GM12878 (cell line): ENCODE measurements around the gene MYH7. TPM values are rescaled to one million over a fixed set of nuclear protein-coding genes. Genes with fewer than 3 reads are reported as not detected.

ENCODE experiments used
- ATAC-seq: fragments of 200-7000 bp; cut with Tn5 transposase; 3 replicates; pipeline ENCODE4 v1.9.1; 2020; ENCODE audit warnings: mild to moderate bottlenecking, moderate library complexity
- BruUV-seq: library from RNA; stranded (reverse); fragments of 400-500 nt; replicated peaks from 2 replicates; lab custom pipeline; 2021; lab: Mats Ljungman, UMichigan
- CTCF ChIA-PET: fragments of 300-600 bp; sonication (Branson Sonifier 250); formaldehyde crosslinking; extraction: SDS; loops from one replicate; lab custom pipeline; 2021; ENCODE audit warnings: inconsistent platforms; lab: Yijun Ruan, JAX
- POLR2A ChIA-PET: fragments of 350-600 bp; formaldehyde crosslinking; extraction: SDS; loops from one replicate; lab custom pipeline; 2021; ENCODE audit warnings: inconsistent platforms; lab: Charles Lee
- RAD21 ChIA-PET: fragments of 300-600 bp; sonication (Branson Sonifier 250); formaldehyde crosslinking; loops from one replicate; lab custom pipeline; 2023; ENCODE audit warnings: antibody characterized with exemption; ENCODE audit not compliant: unreplicated experiment; lab: Charles Lee
- SMC1A ChIA-PET: fragments of 300-600 bp; sonication (Branson Sonifier 250); formaldehyde crosslinking; loops from one replicate; lab custom pipeline; 2023; ENCODE audit not compliant: unreplicated experiment, uncharacterized antibody; lab: Charles Lee
- DNase-seq: peaks from one replicate; pipeline ENCODE4 v3.0.0-alpha.2; 2011; ENCODE audit warnings: low read depth, low spot score
- FAIRE-seq: peaks from 3 replicates; lab custom pipeline; 2011; peaks lifted over from hg19 to GRCh38; lab: Jason Lieb, UNC
- H2AFZ ChIP-seq: 2 replicates; pipeline ENCODE4 v1.6.0; 2011; ENCODE audit warnings: low read depth, low read length, control low read depth; ENCODE audit not compliant: control insufficient read depth
- H3K27ac ChIP-seq: 2 replicates; pipeline ENCODE4 v1.5.1; 2011; ENCODE audit warnings: control low read depth; ENCODE audit not compliant: control insufficient read depth, insufficient read depth
- H3K27me3 ChIP-seq, 2 experiments: replicated peaks in 1 of 2; 2 replicates each; pipeline versions ENCODE4 v1.6.0 to v1.6.1; 2011; ENCODE audit warnings: low read length in 1 of 2; ENCODE audit not compliant: control insufficient read depth in 2 of 2, insufficient read depth in 2 of 2
- H3K36me3 ChIP-seq, 2 experiments: 2 replicates each; pipeline ENCODE4 v1.5.1; 2011; ENCODE audit warnings: low read length in 1 of 2; ENCODE audit not compliant: control insufficient read depth in 2 of 2, insufficient read depth in 2 of 2
- H3K4me1 ChIP-seq: 2 replicates; pipeline ENCODE4 v1.6.1; 2011; ENCODE audit warnings: mild to moderate bottlenecking, low read length, moderate library complexity, mixed read lengths; ENCODE audit not compliant: control insufficient read depth, insufficient read depth
- H3K4me2 ChIP-seq: 2 replicates; pipeline ENCODE4 v1.6.0; 2011; ENCODE audit warnings: control low read depth; ENCODE audit not compliant: control insufficient read depth, insufficient read depth
- H3K4me3 ChIP-seq: fragments of 200-600 bp; sonication (generic); 2 replicates; pipeline ENCODE4 v1.5.1; 2016
- H3K79me2 ChIP-seq: 2 replicates; pipeline ENCODE4 v1.6.0; 2011; ENCODE audit warnings: low read length; ENCODE audit not compliant: control insufficient read depth, insufficient read depth
- H3K9ac ChIP-seq: 2 replicates; pipeline ENCODE4 v1.8.0; 2011; ENCODE audit warnings: low read length, control low read depth, mixed read lengths; ENCODE audit not compliant: control insufficient read depth, insufficient read depth
- H3K9me3 ChIP-seq: replicated peaks from 3 replicates; pipeline ENCODE4 v1.5.1; 2011; ENCODE audit warnings: mild to moderate bottlenecking, low read length; ENCODE audit not compliant: control insufficient read depth, insufficient read depth
- H4K20me1 ChIP-seq: 2 replicates; pipeline ENCODE4 v1.6.0; 2011; ENCODE audit not compliant: control insufficient read depth, insufficient read depth
- CTCF ChIP-seq, 3 experiments: IDR thresholded peaks in 2 of 3; conservative IDR thresholded peaks in 1 of 3; 2 replicates each; pipeline ENCODE4 v1.5.1; 2011; ENCODE audit warnings: low read depth in 3 of 3, low read length in 3 of 3, mild to moderate bottlenecking in 3 of 3, control low read depth in 2 of 3, moderate library complexity in 2 of 3, inconsistent platforms in 1 of 3, mixed read lengths in 1 of 3; ENCODE audit not compliant: control insufficient read depth in 2 of 3, insufficient read depth in 1 of 3; ENCODE audit errors: extremely low read depth in 1 of 3
- KLF5 ChIP-seq: fragments of 450-650 bp; IDR thresholded peaks from 2 replicates; pipeline ENCODE4 v1.6.1; 2014; ENCODE audit warnings: mild to moderate bottlenecking; ENCODE audit not compliant: partially characterized antibody
- TAF1 ChIP-seq: IDR thresholded peaks from 2 replicates; pipeline ENCODE4 v1.6.1; 2011; ENCODE audit warnings: mild to moderate bottlenecking, low read depth, low read length, borderline replicate concordance
- WGBS: methylation state at CpG from one replicate; pipeline ENCODE4 v1.1.6; 2016; ENCODE audit warnings: low lambda C conversion rate; ENCODE audit not compliant: insufficient replicate concordance, insufficient coverage; ENCODE audit errors: missing lambda C conversion rate; 5-methylcytosine and 5-hydroxymethylcytosine counted together
- in situ Hi-C: fragments of 300-500 bp; cut with MboI; formaldehyde crosslinking; loops from 9 replicates; pipeline ENCODE4 v1.14.3; 2018; ENCODE audit warnings: mixed read lengths
- intact Hi-C: fragments of 100-400 bp; cut with micrococcal nuclease; formaldehyde crosslinking; loops from one replicate; pipeline ENCODE4 v1.14.2; 2022; ENCODE audit not compliant: unreplicated experiment
- polyA plus RNA-seq, 11 experiments: library from polyadenylated mRNA; depleted of rRNA in 4 of 11; unstranded in 6 of 11; stranded (reverse) in 5 of 11; fragments of >200 nt; fragmentation: Nextera tagmentation in 4 of 11; fragmentation: Illumina TruSeq in 1 of 11; extraction: Ambion mirVana in 4 of 11; extraction: Trizol in 1 of 11; gene quantifications; 1 replicate in 1 of 11; 2 replicates in 10 of 11; pipeline versions ENCODE4 v1.2.1 to v1.2.3, GENCODE V29; 2011 to 2016; ENCODE audit warnings: inconsistent platforms in 2 of 11, missing spikeins in 2 of 11, low read depth in 1 of 11
- total RNA-seq, 4 experiments: library from RNA; depleted of rRNA in 3 of 4; stranded (reverse); fragments of >200 nt in 3 of 4; fragmentation: Illumina TruSeq in 1 of 4; extraction: Trizol in 1 of 4; gene quantifications; 2 replicates each; pipeline versions ENCODE4 v1.2.1 to v1.2.3, GENCODE V29; 2013 to 2021
- TF ChIP-seq, protein P1 (sequence below): IDR thresholded peaks from 2 replicates; pipeline ENCODE4 v1.6.1; 2012; ENCODE audit warnings: low read length, inconsistent platforms
- TF ChIP-seq, protein P2 (sequence below): fragments of 450-650 bp; IDR thresholded peaks from 2 replicates; pipeline ENCODE4 v1.6.1; 2016; ENCODE audit warnings: mild to moderate bottlenecking

The MYH7 gene
- total and polyA plus RNA-seq, 10 of the 15 experiments (the other 5 are each of a cell fraction or from before 2014, with no cell fraction given), result 0.04 to 0.10 (median 0.05) TPM; not detected in 4

- no peak for TF ChIP-seq CTCF (IDR thresholded peaks at IDR 0.05 in 2 of 3, conservative IDR thresholded peaks at IDR 0.05 in 1 of 3; ENCODE audit: control insufficient read depth in 2 of 3, extremely low read depth in 1 of 3, insufficient read depth in 1 of 3, low read depth in 3 of 3, low read length in 3 of 3)
- TF ChIP-seq, protein P1, sequence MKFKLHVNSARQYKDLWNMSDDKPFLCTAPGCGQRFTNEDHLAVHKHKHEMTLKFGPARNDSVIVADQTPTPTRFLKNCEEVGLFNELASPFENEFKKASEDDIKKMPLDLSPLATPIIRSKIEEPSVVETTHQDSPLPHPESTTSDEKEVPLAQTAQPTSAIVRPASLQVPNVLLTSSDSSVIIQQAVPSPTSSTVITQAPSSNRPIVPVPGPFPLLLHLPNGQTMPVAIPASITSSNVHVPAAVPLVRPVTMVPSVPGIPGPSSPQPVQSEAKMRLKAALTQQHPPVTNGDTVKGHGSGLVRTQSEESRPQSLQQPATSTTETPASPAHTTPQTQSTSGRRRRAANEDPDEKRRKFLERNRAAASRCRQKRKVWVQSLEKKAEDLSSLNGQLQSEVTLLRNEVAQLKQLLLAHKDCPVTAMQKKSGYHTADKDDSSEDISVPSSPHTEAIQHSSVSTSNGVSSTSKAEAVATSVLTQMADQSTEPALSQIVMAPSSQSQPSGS, result no peak
- TF ChIP-seq, protein P2, sequence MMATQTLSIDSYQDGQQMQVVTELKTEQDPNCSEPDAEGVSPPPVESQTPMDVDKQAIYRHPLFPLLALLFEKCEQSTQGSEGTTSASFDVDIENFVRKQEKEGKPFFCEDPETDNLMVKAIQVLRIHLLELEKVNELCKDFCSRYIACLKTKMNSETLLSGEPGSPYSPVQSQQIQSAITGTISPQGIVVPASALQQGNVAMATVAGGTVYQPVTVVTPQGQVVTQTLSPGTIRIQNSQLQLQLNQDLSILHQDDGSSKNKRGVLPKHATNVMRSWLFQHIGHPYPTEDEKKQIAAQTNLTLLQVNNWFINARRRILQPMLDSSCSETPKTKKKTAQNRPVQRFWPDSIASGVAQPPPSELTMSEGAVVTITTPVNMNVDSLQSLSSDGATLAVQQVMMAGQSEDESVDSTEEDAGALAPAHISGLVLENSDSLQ, result no peak
- TF ChIP-seq TAF1, result no peak
These were observed 4.0 kb downstream of the MYH7 start (continued) for GRCh38 chr14:23431486-23431885.

GRCh38 chr14:23430723-23431085 is 4.8 kb downstream of the MYH7 start:
- Histone ChIP-seq H4K20me1 (no peaks in the 10 kb centered on the region), H3K9me3 (no peaks in the 10 kb centered on the region), H3K4me3 (no peak overlapping the region), H3K4me2 (no peak overlapping the region), H3K79me2 (no peaks in the 10 kb centered on the region), H3K27ac (no peak overlapping the region), H3K9ac (no peak overlapping the region)
- 4% methylated on average over 2 of the region's 2 CpGs for WGBS
- intact Hi-C loops, result no loop called here
- DNase-seq (no peak), ATAC-seq (no peak)
- SMC1A ChIA-PET, result no interaction called here
- CTCF ChIA-PET, result no interaction called here
- no peak for TF ChIP-seq KLF5
- TF ChIP-seq, all 136 proteins: peak for 0
- no peak for FAIRE-seq
- H3K4me1 ChIP-seq, result no peaks in the 10 kb centered on the region
- H3K36me3 ChIP-seq, result no peaks in the 10 kb centered on the region; a peak in 1 of 4 replicates
- in situ Hi-C loops, result no loop called here
- no TSS peak for BruUV-seq
- H3K27me3 ChIP-seq, result no peaks in the 10 kb centered on the region; a peak in 3 of 4 replicates
- POLR2A ChIA-PET, result no interaction called here
- RAD21 ChIA-PET, result no interaction called here
- H2AFZ ChIP-seq, result no peak overlapping the region
